B cell (primary cell): ENCODE data around the gene HSPD1.

Experiments
- CTCF ChIP-seq: fragments of 200-600 bp; IDR thresholded peaks from one replicate; pipeline ENCODE4 v1.8.0; 2022; ENCODE audit warnings: antibody characterized with exemption, mild to moderate bottlenecking
- EZH2 ChIP-seq: IDR thresholded peaks from 2 replicates; pipeline ENCODE4 v1.6.1; 2012; ENCODE audit warnings: borderline replicate concordance, low read depth, mild to moderate bottlenecking, moderate library complexity, low read length; ENCODE audit not compliant: insufficient read depth, poor library complexity, severe bottlenecking

GRCh38 chr2:197455428-197455827 is 44.2 kb downstream of the HSPD1 start:
- TF ChIP-seq CTCF (no peak), EZH2 (no peak)
